GM18907 (cell line): ENCODE results near the gene MORN5.
A peak's percentile ranks its signal among the peaks of the same experiment; 100 is the strongest.

Experiments
- ATAC-seq: cut with Tn5 transposase; IDR thresholded peaks from one replicate; pipeline ENCODE4 v1.9.1; 2021; ENCODE audit warnings: mild to moderate bottlenecking, moderate library complexity; ENCODE audit not compliant: unreplicated experiment

Gene MORN5

DNA sequence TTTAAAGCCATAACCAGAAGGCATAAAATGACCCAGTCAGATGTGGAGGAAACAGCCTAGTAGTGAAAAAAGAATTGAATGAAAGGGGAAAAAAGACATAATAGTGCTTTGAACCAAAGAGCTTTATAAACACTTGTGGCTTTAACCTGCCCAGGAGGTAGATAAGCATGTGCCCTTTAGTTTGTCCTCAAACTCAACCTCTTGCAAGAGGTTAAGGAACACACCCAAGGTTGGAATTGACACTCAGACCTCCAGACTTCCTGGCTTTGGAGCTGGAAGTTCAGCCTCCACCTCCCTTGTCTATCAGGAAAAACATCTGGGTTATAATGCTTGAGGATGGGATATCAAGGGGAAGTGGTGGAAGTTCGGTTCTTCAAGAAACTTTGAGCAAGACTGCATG is 16.4 kb upstream of the MORN5 start:
- ATAC-seq: no peak

DNA sequence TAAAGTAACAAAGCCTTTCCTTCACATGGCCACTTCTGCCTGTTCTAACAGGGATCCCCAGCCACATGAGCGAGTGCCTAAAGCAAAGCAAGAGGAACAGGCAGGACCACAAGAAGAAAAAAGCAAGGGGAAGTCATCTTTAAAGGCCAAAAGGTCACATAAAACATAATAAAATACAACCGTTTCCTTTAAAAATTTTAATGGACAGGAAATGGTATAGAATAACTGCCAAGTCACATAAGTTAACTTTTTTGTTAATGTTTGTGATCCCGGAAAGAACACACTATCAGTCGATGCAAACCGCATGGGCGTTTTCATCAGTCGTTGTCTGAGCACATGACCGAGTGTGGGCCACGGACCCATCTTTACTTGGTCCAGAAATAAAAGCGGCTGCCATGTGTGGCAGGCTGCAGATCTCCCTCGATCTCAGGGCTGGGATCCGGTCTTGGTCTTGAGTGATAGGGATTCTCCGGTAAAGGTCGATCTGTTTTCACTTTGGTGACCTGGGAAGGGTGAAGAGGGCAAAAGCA is 15.8 kb upstream of the MORN5 start:
- no peak for ATAC-seq

DNA sequence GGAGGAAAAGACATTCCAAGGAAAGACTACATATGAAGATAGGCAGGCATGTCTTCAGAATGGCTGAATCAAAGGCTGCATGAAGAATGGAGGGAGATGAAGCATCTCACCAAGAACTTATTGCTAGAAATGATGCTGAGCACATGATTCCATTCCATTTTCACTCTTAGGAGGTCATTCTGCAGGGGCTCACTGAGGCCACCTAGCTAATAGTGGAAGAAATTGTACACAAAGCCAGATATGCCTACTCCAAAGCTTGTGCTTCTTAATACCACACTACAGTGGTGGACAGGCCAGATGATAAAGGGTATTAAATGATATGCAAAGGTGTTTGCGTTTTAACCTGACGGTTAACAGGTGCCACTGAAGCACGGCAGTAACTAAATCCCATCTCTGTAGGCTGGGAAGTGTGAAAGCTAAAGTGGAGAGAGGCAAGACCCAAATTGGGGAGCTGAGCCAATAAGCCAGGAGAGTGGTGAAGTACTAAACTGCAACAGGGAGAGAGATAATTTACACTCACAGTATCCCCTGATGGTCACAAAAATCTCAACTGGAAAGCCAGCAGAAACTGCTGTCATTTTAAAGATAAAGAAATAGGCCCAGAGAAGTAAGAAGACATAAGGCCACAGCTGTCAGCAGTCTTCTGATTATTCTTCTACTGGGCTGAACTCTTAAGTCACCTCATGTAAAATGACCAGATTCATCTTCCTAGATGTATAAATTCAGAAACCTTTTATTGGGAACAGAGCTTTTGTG is 14.7 kb upstream of the MORN5 start:
- no peak for ATAC-seq

DNA sequence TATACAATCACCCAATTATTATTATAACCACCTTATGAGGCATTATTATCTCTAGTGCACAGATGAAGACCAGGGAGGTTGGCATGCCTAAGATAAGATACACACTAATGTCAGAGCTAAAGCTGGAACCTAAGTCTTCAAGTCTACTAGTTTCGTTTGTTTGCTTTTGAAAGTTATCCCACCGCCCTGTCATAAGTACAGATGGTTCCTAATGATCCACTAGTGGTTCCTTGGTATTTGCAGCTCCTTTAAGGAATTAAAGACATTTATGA is 14.2 kb upstream of the MORN5 start:
- ATAC-seq: no peak

DNA sequence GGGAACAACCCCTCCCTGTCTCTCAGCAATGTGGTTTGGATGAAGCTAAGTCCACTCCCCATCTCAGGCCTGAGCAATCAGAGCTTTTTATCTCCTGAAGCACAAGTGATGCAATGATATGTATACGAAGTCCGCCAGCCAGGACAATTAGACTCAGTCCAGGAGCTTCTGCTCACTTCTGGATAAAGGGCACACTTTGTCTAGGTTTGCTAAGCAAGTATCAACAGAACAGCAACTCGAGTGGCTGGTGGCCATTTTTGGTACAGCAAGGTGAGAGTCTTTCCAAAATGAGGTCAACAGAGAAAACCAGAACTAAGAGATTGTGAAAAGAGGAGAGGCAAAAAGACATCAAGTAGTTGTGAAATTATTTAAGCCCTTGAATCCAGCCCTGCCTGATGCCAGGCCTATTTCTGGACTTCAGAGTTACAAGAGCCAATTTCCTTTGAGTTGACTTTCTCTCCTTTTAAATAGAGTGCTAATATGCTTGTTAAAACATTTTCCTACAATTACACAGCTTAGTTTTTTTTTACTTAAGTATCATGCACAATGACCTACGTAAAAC is 8.4 kb upstream of the MORN5 start:
- ATAC-seq: no peak

DNA sequence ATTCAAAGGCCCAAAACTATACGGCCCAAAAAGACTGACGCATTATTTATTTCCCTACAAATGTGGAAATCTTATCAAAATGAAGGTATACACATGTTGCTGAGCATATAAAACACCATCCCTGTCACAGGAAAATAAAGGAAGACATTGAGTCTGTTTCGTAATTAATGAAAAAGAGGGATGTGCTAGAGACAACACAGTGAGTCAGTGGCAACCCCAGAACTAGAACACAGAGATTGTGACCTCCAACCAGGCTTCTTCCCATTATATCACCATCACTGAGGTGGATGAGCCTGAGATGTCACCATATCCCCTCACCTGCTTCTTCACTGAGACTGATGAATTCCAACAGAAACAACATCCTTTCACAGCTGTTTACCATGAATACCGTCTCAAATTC is 3.9 kb upstream of the MORN5 start:
- no peak for ATAC-seq

DNA sequence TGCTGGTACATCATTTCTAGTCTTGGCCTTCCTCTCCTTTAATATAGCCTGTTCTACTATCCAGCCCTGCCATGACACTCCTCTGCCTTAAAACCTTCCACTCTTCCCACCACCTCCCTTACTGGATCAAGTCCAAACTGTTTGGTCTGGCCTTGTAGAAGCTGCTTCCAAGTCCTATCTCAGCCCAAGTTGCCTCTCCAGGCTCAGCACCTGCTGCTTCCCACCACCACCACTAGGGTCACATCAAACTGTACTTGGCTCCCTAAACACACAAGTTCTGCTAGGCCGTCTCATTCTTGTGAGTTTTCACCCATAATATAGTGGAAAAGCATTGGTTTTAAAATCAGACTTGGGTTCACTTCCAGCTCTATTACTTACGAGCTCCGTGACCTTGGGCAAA is 1.5 kb upstream of the MORN5 start:
- ATAC-seq: peak; percentile 53

DNA sequence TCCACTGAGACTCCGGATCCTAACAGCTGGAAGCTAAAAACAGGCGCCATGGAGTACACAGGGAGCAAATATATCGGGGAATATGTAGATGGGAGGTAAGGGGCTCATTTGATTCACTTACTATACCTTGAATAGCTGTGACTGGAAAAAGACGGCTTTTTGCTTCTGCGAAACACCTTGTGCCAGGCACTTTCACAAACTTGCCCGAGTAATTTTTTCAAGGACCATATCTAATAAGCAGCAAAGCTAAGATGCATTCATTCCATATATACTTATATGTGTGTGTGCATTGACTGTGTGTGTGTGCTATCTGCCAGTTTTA is 178 bp downstream of the MORN5 start:
- no peak for ATAC-seq

DNA sequence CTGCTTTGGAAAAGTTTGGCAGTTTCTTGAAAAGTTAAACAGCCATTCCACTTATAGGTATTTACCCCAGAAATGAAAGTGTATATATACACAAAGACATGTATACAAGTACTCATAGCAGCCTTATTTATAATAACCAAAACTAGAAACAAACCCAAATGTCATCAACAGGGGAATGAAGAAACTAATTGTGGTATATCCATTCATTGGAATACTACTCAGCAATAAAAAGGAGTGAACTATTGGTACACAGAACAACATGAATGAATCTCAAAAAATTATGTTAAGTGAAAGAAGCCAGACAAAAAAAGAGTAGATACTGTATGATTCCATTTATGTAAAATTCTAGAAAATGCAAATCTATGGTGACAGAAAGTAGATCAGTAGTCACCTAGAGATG is 2.7 kb downstream of the MORN5 start:
- ATAC-seq: no peak

DNA sequence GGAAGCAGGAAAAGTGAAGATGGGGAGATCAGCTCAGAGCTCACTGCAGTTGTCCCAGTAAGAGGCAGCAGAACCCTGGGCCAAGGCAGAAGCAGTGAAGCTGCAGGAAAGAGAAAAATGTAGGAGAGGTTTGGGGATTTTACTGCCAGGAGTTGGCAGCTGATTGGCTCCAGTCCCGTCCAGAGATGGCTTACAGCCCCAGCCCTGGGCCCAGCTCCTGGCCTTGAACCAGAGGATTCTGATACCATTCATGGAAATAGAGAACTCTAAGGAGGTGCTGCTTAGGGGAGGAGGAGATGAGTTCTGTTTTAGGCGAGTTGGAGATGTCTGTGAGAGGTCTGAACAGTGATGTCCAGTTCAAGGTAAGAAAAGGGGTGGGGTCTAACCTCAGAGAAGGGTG is 4.6 kb downstream of the MORN5 start:
- ATAC-seq: no peak

DNA sequence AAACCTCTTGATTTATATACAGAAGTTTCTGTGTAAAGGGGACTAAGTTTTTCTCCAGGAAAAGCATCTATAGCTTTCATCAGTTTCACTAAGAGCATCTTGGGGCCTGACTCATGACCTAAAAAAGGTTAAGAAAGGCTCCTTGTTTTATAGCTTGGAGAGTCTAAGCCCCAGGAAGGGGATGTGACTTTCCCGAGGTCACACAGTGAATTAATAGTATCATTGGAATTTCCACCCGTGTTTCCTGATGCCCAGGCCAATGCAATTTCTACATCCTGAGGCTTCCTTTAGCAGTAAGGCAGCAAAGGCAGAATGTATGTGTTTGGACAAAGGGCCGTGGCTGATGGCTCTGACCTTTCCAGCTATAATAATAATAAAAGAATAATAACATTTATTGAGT is 8.6 kb downstream of the MORN5 start:
- ATAC-seq: no peak

DNA sequence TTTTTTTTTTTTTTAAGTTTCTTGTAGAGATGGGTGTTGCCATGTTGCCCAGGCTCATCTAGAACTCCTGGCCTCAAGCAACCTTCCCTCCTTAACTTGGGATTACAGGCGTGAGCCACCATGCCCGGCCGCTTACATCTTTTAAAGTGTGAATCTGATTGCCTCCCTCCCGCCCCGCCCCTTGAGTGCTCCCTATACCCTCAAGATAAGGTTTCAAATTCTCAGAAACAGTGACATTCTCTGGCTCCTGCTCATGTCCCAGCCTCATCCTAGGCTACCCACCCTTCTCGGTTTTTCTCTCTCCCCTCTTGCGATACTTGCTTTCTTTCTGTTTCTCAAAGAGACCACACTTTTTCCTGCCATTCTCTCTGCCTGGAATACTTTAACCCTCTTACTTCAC is 12.4 kb downstream of the MORN5 start:
- ATAC-seq: no peak

DNA sequence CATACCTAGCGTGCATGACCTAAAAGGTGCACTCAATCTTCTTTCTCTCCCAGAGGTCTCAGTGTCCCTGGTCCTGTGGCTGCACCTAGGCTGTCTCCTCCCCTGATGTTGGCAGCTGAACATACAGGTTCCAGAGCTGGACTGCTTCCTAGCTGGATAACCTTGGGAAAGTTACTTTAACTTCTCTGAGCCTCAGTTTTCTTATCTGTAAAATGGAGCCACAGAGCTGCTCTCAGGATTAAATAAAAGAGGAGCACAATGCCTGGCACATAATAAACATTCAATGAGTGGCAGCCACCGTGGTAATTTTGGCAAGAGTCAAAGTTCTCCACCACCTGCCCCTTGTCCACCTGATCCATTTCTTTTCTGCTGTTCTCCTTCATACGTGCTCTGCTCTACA is 14.0 kb downstream of the MORN5 start:
- ATAC-seq: no peak

DNA sequence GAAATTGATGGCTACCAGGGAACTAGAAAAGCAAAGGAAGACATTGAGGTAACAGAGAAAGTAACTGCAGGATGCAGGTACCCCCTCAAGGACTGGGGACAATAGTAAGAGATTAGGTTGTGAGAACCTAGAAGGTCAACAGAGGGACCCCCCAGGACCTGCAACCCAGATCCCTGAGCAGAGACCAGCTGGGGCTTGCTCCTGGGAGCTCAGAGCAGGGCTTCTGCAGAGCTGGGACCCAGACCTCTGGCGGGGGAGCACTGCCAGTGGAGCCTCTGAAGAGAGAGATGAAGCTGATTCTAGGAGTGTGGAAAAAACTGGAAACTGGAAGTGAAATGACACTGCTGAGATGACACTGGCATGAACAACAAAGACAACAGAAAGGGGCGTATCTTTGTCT is 17.2 kb downstream of the MORN5 start:
- ATAC-seq: no peak

DNA sequence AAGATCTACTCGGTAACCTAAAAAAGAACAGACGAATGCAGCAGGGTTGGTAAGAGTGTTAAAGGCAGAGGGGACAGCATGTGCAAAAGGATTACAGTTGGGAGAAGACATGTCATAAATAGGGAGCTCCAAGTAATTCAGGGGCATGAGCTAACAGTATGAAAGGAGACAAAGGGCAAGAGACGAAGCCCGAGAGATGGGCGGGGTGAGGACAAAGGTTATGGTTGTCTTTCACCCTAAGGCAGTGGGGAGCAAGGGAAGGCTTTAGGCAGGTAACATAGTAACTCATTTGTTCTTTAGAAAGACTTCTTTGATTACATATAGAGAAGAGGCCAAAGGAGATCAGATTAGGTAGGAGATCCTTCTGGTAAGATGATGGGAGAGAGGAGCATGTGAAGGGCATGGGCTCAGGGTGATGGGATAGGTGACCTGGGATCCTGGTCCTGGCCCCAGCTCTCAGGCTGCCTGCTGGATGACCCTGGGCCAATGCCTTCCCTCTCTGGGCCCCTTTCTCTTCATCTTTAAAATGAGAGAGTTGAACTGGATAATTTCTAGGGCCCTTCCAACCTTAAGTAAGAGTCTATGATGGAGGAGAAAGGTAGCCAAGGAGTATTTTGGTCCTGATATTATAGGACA is 19.5 kb downstream of the MORN5 start:
- no peak for ATAC-seq

DNA sequence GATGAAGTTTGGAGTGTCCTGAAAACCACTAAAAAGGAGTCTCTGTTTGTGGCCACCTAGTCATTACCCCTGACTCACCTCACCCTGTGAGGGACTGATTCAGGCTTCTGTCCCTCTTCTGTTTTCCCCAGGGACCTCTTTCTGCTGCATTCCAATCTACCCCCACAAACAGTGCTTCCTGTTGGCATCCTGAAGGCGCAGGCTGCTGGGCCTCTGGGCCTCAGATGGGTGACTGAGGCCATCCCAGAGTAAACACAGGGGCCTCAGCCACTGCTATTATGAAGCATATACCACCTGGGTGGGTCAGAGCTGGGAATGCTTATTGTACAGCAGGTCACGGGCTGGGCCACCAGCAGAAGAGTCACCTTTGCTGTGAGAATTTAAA is 20.0 kb downstream of the MORN5 start:
- ATAC-seq: no peak

DNA sequence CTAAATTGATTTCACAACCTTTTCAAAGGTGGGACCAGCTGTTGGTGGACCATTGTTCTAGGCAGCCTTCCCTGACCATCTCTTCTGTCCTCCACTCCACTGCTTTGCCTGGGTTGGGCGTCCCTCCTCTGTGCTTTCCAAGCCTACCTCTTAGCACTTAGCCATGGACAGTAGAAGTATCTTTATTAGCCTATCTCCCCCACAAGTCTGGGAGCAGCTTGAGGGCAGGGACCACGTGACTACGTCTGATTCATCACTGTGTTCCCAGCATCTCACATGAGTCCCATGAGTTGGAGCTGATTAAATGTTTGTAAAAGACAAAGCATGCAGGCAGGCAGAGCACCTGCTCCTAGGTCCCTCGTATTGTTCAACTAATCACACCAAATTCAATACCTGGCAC is 20.9 kb downstream of the MORN5 start:
- no peak for ATAC-seq

DNA sequence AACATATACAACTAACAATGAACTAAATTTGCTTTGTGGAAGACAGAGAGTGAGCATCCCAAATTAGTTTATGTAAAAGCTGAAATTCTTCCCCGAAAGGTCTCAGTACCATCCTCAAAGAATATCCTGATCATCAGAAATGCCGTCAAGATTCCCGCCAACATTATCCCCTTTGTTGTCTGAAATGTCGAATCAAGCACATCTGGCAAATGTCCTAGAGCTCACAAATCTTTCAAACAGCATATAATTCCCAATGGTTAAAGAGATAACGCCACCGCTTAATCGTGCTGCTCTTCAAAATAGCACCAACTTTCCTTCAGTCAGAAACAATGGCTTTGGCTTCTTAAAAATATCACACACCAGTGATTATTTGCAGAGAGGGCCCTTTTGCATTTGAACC is 23.8 kb downstream of the MORN5 start:
- ATAC-seq: no peak

DNA sequence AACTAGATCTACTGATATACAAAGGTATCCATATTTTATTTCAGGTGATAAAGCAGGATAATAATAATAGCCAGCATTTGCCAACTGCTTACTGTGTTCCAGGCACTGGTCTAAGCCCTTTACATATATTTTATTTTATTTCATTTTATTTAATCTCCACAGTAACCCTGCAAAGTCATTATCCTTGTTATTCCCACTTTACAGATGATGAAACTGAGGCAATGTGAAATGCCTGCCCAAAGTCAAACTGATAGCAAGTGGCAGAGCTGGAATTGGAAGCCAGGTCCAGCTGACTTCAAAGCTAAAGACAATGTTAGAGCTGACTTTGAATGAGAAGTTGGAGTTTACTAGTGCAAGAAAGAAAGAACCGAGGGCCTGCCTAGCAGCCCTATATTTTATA is 24.8 kb downstream of the MORN5 start:
- ATAC-seq: no peak

DNA sequence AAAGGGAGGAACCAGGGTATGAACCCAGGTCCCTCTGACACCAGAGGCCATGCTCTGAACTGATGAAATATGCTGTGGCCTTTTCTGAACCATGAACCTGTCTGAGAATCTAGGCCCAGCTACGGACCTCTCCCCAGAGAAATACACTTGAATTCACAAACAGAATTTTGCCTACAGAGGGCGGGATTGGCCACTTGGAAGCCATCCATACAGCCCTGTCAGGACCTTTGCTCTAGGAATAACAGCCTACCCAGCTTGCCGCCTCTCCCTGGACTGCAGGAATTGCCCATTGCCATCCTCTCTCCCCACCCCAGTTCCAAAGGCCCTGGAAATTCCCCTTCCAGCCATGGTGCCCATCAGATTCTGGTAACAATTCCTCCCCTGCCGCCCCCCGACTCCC is 26.6 kb downstream of the MORN5 start:
- no peak for ATAC-seq

DNA sequence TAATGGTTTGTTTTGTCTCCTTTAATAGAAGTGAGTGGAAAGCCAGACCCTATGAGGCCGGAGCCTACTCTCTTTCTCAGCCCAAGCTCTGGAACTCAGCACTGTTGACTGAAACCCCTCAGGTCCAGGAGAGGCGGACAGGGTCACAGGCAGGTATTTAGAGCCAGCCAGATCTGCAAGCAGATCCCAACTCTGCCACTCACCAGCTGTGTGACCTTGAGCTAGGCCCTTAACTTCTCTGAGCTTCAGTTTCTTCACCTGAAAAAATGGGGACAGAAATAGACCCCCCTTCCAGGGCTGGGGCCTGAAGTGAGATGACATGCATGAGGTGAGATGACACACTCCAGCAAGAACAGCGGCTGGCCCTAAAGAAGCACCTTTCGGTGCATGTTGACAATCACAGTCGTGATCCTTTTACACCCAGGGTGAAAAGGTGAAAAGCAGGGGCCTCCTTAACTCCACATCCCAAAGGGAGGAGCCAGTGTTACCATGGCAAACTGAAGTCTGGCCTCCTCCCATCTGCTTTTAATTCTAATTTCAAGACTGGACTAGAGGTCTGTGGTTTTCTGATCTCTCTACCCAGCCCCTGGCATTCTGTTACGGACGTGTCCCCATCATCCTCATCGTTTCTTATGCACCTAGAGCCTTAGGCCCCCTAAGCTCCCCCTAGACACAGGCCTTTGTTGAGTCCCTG is 27.2 kb downstream of the MORN5 start:
- no peak for ATAC-seq

DNA sequence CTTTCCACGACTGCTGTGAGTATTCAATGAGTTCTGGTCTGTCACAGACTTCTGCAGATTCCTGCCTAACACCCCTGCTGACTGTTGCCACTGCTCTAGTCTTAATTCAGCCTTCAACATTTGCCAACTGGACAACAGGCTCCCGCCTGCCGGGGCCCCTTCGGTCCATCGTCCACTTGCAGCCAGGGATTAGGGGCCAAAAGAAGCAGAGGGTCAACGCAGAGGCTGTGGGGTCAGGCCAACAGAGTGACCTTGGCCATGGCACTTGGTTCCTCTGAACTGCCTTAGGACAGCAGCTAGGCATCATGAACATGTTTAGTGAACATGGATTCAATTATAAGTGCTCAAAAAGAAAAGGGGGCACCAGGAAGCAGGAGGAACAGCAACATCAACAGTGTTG is 28.7 kb downstream of the MORN5 start:
- ATAC-seq: no peak
